HG03097 (cell line): ENCODE measurements around the gene TFPI.

ENCODE experiments used
- ATAC-seq: cut with Tn5 transposase; IDR thresholded peaks from one replicate; pipeline ENCODE4 v1.9.1; 2021; ENCODE audit not compliant: unreplicated experiment, low FRiP score

Gene TFPI

DNA sequence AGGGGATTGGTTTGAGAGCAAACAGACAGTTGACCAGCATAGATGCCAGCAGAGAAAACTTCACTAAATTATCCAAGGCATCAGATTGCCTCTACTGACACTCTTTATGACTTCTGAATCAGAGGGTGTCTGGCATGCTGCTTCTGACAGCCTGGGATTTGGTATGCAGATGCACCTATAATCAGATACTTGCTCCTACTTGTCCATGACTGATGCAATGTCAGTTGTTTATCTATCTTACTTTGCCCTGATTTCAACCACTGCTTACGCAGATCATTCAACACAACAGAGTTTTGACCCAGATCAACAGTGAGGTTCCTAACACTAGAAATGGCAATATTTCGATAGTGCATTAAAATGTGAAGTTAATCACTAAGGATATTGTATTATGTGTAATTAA, 83.5 kb downstream of the TFPI start:
- ATAC-seq, result no peak

DNA sequence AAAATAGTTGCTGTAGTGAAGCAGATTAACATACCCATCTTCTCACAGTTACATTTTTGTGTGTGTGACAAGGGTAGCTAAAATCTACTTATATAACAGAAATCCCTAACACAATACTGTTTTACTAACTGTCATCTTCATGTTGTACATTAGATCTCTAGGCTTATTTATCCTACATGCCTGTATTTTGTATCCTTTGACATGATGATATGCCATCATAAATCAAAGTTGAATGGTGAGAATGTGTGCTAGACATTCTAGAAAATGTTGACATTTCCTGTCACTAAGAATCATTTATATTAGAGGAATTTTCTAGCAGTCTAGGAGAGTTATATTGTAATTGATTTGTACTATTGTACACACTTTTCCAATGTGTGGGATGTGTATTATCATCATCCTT, 84.7 kb downstream of the TFPI start:
- no peak for ATAC-seq

DNA sequence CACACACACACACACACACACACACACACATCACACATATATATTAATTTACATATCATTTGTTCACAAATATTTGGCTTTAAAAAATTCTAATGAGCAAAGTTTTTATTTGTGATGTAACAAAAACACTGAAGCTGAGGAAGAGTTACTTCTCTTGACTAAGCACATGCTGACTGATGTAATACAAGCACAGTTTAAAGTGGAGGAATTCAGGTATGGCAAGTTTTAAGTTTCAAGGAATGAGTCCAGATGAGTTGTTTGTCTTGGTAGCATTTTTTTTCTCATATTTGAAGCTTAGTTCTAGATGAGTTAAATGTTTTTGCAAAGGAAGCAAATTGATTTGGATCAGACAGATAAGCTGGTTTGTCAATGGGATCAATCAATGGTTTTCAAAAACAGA, 86.0 kb downstream of the TFPI start:
- no peak for ATAC-seq

DNA sequence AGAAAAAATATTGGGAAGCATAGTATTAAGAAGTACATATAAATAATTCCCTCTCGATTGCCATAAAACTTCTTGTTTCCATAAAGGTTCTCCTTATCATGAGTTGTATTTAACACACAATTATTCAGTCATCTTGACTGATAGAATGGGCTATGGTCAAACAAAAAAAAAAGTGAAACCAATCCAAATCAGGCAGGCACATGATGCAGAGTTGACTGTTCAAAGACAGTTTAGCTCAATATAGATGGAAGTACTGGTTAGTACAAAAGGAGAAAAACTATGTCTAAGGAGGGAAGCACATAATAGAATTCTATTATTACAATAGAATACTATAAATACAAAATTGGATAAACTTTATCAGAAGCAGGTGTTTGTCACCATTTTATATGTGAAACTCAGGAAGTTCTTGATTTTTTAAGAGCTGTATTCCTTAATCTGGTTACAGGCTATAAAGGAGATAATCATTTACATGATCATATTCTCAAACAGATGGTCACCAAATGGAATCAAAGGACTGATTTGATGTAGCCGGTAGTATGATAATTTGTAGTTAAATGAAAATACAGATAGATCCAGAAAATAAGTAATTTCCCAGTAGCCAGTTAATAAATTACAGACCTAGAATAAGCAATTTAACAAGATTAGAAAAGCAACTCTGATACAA, 88.0 kb downstream of the TFPI start:
- no peak for ATAC-seq

DNA sequence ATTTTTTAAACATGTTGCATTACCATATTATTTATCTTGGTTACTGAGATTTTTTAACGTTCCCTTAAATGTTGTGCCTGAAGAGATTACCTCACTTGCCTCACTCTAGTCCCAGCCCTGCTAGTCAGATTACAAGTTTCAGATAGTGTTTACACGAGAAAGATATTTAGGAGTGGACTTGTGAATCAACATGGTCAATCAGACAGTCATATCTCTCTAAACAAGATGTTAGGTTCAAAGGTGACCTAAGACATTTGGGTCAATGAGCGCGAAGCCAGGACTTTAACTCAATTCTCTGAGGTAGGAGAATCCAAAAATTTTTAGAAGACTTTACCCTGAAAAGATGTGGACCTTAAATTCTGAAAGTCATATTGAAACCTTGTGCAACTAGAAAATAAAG, 91.4 kb downstream of the TFPI start:
- ATAC-seq, result no peak

DNA sequence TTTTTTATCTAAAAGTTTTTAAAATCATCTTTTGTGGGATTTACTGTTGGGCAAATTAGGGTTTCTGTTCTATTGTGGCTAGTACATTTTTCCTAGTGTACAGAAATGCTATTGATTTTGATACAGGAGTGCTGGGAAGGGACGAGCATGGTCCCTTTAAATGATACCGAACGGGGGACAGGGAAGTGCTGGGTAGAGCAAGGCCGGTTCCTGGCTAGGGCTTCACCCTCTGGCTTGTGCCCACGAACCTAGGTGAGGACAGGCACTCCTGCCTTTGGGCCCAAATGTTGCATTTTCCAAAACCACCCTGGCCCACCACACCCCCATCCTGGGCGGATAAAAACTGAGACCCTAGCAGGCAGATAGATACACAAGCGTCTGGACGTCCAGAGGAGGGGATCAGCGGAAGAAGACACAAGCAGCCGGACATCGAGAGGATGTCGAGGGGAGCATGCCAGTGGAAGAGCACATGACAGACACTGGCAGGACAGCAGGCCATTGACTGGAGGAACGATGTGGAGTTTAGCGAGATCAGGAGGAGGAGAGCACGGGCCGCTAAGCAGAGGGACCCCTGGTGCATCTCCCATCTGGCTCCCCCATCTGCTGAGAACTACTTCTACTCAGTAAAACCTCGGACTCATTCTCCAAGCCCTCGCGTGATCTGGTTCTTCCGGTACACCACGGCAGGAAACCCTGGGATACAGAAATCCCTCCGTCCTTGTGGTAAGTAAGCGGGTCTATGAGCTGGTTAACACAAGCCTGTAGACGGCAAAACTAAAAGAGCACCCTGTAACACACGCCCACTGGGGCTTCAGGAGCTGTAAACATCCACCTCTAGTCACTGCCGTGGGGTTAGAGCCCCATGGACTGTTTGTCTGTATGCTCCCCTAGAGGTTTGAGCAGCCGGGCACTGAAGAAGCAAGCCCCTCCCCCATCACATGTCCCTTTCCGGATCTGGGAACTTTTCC, 92.7 kb downstream of the TFPI start:
- ATAC-seq, result no peak

DNA sequence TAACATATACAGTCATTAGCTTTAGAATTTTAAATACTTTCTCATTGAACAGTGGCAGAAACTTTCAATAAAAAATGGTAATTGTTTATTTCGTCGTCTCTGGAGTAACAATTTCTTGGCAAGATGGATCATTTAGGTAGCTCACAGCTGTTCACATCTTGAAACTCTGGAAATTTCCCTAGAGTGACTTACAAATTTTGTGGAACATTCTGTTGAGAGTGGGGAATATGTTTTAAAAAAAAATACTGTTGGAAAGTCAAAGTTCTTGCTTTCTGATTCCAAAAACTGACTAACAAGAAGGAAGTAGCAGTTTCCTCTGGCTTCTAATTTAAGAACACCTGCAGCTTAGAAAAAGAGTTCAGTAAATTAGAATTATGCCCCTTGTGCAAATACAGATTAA, 95.0 kb downstream of the TFPI start:
- ATAC-seq, result no peak

DNA sequence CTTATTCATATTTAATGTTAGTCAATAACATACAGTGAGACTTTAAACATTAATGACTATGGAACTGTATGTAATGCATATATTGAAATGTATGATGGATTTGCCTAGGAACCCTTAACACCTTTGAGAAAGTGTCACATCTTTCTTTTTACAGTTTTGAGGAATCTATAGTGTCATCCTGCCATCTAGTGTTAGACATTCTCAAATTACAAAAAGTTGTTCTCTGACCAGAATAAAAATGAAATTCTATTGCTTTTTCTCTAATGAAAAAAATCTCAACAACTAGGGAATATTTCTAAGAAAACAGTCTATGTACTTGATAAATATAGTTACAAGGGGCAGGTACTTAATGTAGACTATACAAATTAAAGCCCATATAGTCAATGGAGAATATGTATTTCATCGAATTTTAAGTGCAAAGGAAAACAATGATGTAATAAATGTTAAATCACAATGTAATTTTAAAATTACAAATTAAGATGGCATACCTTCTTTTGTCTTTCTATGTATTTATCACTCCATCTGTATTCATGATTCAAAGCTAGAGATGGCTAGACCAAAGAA, 101.1 kb downstream of the TFPI start:
- ATAC-seq, result no peak

DNA sequence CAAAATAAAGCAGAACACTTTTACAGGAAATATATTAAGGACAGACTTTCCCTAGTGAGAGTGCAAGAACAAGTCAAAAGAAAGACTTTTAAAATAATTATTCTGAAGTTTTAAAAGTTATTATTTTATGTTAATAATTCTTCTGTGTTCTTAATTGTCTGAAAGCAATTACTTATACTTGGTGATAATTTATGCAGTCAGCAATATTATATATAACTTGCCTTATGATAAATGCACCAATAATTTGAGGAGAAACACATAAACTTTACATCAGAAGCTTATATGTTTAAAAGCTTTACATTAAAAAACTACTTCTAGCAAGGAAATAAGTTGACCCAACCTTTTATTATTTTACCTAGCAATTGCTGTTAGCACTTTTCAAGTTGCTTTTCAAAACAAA, 102.7 kb downstream of the TFPI start:
- ATAC-seq, result no peak

DNA sequence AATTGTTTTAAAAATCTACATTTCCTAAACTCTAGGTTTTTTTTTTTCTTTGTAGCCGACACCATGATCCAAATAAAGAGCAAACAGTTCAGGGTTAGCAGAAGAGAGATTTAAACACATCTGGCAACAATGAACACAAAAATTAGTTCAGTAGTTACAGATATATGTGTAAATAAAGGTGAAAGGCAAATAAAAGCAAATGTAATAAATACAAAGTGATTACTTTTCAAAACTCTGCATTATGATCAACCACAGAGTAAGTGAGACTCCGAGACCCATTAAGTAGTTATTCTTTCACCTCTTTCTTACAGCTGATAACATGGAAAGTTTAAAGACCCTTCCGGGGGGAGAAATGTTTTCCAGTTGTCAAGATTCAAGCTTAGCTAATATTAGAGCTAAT, 106.9 kb downstream of the TFPI start:
- ATAC-seq, result no peak

DNA sequence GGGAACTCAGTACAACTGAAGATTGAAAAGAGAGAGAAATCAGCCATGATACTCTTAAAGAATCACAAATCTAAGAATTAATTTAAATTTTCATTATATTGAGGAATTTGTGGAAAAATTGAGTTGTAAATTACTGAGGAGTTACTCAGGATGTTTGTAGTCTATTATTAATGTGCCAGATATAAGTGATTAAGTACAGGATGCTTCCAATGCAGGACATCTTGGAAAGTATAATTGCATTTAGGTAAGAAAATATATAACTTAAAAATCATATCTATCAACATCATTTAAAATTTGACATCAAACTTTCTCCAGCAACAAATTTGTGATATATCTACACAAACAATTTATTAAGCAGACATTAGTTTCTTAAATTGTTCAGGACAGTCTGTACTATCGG, 107.5 kb downstream of the TFPI start:
- no peak for ATAC-seq

DNA sequence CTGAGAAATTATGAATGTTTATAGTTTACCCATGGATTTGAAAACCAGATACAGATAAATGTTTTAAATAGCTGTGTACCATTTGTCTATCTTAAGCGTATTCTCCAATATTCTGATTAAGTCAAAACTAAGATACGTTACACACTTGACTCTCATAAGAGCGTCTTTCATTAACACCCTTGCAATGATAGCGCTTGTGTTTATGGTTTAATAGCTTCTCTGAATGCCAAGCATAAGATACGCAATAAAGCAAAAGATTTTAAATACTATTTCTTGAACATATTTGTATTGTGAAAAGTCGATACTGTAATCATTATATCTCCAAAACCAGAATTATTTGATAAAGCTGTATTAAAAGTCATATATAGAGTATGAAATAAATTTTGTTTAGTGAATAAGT, 109.2 kb downstream of the TFPI start:
- ATAC-seq, result no peak

DNA sequence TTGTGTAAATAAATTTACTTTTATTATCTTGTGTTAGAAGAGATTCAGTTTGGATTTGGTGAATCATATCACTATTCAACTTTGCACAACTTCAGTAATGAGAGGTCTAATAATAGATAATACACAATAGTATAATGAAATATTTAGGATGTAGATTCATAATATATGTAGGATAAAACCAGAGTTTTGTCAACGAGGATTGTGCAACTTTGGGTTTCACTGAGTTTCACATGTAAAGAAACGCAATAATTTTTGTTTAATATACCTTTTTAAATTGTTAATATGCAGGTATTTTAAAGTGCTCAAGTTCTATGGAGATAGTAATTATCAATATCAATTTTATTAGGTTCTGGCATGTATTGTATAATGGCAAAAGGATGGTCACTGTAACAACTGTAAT, 111.5 kb downstream of the TFPI start:
- ATAC-seq, result no peak

DNA sequence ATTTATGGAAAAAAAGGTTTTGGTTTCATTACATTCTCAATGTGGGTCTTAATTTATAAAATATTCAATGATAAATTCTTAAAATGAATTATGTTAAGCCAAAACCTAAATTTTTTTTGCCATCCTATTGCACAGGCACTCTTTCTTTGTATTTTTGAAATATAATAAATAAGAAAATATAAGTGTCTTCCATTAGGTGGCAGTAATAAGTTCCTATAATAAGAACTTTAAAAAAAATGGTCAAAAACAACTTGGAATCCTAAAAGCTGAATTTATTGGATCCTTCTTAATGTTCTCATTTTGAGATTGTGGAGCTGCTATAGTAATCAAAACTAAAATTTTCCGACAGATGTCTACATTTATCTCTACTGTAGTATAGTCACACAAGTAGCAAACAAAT, 111.9 kb downstream of the TFPI start:
- no peak for ATAC-seq

DNA sequence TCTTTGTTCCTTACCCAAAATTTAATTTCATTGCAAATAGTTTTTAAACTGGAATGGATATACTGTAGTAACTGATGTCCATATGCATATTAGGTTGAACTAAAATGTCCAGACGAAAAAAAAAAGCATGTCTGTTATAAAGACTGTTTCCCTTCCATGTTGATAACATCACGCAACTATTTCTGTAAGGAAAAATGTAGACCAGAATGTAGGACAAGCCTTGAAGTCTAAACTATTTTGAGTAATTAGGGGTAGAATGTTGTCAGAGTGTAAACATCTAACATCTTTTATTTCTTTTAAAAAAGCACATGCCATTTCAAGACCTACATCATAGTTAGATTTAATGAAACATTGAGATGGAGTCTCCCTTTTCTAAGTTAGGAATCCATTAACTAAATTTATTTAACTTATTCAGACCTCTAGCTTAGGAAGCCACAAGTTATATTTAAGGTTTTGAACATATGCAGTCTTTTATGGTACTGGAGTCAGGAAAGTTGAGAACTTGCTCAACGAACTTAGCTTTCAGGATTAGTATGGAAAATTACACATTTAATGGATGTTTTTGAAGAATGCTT, 114.0 kb downstream of the TFPI start:
- no peak for ATAC-seq

DNA sequence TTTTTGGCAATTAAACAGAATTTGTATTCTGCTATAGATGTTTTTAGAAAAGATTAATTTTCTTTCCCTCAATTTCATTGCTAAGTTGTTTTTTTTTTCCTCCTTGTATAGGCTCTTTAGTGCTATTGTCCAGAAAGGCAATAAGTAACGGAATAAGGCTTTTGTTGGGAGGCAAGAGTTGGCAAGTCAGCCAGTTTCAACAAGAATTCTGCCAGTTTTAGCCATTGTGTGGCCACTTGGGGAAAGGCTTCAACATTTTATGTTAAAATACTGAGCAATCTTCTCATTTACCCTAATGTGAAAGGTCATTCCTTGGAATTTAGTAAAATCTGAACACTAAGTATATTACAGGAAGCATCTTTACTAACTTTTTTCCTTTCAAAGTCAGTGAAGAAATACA, 115.8 kb downstream of the TFPI start:
- ATAC-seq, result no peak

DNA sequence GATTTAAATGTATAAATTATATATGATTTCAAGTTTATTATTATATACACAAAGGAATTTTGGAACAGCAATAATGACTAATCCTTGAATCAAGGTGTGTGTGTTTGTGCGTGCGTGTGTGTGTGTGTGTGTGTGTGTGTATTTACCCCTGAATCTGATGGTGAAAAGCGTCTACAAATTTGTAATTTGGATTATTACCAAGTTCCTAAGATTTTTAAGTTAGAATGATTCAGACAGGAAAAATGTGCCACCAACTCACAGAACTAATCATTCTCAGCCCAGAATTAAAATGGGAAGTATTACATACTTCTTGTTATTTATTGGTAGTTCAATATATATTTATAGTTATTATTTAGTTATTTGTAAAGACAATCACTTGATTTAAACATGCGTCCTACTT, 118.5 kb downstream of the TFPI start:
- no peak for ATAC-seq

DNA sequence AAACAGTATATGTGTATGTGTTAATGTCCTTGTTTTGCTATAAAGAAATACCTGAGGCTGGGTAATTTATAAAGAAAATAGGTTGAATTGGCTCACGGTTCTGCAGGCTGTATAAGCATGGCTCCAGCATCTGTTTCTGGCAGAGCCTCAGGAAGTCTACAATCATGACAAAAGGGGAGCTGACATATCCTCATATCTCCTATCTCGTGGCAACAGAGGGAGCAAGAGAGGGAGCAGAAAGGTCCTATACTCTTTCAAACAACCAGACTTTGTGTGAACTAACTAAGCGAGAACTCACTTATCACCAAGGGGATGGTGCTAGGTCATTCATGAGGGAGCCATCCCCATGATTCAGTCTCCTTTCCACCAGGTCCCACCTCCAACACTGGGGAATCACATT, 119.2 kb downstream of the TFPI start:
- no peak for ATAC-seq

DNA sequence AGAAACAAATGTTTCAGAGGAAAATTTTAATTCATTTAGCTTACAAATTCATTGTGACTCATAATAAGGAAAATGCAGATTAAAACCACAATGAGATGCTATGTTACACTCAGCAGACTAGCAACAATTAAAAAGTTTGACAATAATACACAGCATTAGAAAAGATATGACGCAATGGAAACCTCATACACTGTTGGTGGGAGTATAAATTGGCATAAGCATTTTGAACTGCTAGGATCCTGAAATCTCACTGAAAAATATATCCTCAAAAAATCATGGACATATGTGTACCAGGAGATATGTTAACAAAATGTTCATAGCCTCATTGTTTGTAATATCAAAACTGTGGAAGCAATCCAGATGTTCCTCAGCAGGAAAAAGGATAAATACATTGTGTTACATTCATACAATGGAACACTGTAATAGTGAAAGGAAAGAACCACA, 119.9 kb downstream of the TFPI start:
- no peak for ATAC-seq

DNA sequence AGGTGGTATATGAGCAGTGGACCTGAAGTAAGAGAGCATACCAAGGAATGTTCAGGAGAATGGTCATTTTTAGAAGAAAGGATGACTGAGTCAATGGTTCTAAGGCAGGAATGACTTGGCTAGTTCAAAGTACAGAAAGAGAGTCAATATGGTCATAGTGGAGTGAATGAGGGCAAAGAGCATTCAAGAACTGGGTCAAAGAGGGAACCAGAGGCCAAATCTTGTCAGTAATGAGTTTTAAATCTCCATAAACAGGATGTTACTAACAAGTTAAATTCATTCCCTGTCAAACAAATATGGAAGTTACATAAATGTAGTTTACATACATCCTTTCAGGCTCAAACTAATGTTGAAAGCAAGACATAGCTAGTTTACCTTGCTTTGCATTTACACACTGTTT, 122.3 kb downstream of the TFPI start:
- ATAC-seq, result no peak

DNA sequence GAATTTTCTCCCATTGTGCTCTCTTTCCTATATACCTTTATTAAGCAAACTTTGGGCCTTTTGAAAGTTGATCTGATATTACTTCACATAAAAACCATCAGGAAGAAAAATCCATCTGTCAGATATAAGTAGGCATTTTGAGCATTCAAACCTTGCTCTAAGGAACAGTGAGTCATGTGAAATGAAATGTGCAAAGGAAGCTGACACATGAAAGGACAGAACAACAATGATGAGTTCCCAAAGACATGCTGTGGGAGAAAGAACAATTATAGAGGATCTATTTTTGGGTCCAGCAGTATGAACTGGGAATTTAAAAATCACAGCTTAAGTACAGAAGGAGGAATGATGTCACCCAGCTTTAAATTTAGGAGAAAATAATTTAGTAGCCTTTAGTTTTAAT, 124.2 kb downstream of the TFPI start:
- no peak for ATAC-seq
